Nucleus accumbens (tissue), 56 donors: Measurements from ENCODE around the gene STAT1.

Source experiments
- DNase-seq, 56 donors: peaks; one replicate each; lab custom pipeline; 2025; lab: John Stamatoyannopoulos, UW

The STAT1 gene

DNA sequence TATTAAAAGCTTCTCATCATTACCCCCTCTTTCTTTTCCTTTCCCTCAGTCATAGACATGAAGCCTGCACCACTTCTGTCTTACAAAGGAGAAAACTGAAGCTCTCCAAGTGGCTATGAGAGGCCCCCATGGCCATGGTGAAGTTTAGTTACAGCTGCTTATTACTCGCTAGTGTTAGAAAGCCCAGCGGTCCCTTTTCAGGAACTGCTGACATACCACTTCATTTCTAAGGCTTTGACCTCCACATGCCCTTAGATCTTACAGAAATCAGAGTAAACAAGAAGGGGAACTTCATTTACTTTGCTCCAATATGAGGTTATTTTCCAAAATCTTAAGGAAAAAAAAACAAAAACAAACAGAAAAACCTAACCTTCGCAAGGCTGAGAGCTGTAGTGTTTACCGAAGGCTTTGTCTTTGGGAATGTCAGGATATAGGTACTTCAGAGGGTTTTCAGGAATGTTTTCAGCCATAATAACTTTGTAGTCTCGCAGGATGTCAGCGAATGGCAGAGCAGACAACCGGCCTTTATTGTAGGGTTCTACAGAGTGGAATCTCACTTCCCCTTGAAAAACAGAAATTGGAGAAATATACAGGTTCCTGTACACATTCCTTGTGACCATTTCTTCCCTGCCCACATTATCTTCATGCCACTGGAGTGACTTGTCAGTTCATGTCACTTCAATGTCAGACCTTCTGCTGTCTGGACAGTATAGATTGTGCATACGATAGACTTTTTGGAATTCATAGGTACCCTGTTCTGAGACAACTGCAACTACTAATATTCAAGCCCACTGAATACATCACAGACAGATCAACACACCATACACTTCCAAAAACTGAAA, 18.8 kb upstream of the STAT1 start:
- DNase-seq: no peak

DNA sequence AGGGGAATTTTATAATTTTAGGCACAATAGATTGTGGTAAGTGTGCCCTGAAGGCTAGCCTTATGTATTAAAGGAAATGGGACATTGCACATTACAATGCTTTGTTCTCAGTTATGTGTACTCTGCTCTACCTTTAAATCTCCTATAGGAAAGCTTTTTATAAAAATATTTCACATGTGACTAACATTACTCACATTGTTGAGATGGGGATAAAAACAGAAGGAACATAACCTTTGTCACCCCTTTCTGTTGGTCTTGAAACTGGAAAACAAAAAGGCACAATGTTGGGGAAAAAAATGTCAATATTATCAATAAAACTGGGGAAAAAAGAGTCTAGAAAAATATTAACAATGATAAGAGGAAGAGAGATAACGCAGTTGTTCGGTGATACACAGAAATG, 17.3 kb upstream of the STAT1 start:
- no peak for DNase-seq

DNA sequence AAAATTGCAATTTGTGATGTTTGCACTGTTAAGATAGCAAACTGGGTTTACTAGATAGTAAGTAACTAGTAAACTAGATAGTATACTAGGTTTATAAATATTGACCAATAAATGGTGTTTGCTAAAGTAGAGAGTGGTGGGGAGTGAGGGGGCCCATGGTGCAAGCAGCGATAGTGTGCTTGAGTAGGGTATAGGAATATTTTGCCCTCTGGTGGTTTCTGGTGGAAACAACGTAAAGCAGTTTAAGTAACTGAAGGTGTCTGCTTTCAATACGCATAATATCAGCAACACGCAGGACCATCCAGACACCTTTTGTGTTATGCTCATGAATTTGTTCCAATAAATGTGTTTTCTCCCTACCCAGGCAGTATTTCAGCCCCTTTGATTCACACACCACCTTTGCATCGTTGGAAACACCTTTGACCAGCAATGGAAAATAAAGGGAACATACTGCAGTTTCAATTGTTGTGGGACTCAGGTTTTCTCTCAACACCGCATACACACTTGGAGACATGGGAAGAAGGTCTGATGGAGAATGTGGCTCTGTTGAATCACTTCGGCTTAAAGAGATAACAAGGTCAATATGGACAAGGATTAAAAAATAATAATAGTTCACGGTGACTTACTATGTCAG, 16.7 kb upstream of the STAT1 start:
- no peak for DNase-seq

DNA sequence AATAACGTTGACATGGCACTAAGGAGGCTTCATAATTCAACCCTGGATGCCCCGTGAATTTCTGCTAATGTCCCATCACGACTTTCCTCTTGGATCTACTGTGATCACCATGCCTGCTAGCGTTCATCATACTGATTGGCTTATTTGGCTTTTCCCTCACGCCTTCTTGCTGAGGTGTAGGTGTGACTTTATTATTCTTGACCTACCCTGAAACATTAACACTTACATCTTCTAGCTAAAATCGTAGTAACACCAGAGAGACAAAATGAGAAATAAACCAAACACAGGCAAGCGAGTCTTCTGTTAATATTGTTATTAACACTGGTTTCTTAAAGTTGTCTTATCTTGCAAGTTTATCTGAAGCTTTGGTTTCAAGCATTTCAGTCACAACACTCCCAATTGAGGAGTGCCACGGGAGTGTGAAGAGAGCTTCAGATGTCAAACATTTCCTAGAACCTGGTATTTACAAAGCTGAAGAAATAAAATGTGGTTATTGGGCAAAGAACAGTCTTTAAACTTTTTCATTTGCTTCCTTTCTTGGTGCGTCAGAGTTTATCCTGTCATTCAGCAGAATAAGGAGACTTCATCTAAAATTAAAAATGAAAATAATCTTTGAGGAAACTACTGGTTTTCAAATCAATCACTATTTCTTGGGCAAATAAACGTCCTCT, 15.4 kb upstream of the STAT1 start:
- no peak for DNase-seq

DNA sequence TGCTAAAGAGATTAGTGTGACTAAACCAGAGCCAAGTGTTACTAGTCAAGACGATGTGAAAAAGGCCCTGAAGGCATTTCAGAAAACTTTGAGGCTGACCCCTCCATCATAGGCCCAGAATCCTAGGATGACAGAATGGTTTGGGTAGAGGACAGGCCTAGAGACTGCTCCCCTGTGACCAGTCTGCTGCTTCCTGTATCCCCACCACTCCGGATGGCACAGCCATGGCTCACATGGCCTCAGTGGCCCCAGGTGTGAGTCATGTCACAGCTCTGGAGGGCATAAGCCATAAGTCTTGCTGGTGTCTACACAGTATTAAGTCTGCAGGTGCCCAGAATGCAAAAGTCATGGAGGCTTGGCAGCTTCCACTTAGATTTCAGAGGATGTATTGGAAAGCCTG, 12.4 kb upstream of the STAT1 start:
- no peak for DNase-seq

DNA sequence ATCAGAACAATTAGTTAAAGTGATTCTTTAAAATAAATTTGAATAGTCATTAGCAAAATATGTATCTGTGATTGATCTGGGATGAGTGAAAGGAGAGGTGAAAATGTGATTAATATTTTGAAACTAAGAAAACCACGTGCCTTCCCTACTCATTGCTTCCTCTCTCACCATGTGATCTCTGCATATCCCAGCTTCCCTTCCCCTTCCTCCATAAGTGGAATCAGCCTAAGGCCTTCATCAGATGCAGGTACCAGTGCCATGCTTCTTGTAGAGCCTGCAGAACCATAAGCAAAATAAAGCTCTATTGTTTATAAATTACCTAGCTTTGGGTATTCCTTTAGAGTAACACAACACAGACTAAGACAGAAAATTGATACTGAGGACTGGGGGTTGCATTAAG, 11.2 kb upstream of the STAT1 start:
- no peak for DNase-seq

DNA sequence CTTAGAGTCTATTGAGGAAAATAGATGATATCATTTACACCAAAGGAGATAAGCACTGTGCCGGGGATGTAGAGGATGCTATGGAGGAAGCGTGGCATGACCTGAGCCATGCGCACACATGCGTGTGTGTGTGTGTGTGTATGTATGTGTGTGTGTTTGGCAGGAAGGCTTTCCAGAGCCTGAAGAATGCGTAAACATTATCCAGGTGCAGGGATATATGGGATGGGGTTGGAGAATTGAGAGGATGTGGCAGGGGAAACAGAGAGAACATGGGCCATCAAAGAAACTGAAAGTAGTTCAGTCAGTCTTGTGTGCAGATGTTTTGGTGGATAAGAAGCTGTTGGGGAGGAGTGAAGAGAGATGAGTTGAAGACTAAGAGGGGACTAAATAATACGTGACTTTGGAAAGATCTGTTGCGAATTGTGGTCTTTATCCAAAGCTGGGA, 9.3 kb upstream of the STAT1 start:
- DNase-seq: no peak

DNA sequence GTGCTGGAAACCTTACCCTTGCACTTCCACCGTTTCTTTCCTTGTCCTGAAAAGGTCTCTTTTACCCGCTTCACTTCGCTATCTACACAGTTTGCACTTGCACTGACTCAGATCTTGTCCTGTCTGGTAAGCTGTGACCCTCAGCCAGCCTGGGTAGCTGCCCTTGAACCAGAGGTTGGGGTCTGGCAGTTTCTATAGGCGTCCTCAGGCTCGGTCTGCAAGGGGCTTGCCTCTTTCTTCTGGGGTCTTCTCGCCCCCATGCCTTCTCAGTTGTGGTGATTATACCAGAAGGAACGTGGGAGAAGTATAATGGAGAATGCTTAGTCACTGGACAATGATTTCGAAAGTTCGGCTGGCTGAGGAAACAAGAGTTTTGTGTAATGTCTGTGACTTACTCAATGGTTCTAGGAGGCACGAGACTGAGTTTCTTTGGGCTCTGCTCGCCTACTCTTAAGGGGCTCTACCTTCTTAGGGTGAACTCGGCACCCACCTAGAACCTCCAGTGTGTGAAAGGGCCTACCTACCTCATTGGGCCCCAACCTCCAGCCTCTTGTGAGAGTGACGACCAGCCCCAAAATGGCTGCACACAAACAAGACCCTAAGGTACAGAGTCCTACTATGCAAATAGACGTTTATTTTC, 6.9 kb upstream of the STAT1 start:
- peak in 10 of 56 donors; percentile 15 to 71 (median 48) for DNase-seq

DNA sequence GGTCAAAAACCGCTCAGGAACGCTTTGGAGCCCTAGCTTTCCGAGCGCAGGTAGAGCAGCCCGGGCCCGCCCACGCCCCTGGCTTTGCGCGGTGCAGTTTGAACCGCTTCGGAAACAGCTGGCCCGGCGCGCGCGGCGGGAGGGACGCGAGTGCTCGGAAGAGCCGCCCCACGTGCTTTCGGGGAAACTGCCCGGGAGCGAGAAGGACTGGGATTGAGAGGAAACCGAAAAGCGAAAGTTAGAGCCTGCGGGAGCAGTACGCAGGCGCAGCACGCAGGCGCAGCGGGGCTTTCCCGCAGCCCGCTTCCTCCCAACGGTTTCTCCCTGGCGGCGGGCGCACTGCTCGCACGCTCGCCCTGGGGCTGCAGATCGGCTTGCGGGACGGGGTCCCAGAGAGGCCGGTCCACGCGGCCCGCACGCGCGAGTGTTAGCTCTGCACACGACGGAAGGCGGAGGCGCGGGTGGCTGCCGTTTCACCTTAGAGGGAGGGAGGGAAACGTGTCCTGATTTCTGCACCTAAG, 6.3 kb upstream of the STAT1 start:
- DNase-seq: peak; percentile 40 to 98 (median 90)

DNA sequence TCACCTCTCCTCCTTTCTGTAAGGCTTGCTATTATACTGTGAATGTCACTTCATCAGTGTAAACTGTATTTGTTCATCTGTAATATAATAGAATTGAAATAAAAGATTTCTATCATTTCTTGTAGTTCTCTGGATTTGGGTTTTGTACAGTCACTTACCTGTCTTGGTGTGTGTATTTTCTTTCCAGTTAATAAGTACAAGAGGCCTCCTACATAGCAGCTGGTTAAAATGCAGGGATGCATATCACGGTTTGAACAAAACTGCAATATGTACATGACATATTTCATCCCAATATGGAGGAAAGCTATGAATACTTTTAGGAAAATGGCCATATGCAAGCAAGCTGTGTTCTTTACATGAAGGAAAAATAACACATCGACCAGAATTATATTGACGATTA, 5.4 kb upstream of the STAT1 start:
- no peak for DNase-seq

DNA sequence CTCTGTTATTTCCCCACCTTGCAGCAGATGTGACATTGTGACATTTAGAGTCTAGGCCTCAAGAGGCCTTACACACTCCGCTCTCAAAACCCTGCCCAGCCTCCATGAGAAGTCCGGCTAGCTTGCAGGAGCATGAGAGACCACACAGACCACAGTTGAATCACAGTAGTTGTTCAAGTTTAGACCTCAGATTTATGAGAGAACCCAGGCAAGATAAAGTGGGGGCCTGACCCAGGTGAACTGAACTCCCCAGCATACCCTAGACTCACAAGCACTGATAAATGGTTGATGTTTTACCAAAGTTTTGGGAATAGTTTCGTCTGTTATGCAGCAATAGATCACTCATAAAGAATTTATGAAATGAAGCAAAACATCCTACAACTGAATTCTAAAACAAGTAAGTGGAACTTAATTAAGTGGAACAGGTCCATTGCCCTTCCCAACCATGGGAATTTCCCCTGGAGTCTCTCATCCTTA, 4.7 kb upstream of the STAT1 start:
- no peak for DNase-seq

DNA sequence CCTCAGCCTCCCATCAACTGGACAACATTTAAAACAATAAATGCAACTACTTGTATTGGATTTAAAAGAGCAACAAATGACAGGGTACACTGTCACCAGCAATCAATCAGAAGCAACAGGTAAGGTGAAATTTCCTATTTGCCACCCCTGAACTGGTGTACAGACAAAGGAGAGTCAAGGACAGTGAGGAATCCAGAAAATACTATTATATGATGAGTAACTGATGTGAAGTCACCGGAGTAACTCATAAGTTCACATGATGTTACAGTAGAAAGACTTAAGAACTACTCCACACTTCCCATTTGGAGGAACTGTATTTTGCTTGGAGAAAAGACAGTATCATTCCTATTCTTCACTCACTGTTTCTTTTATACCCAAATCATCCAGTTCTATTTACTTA, 4.1 kb upstream of the STAT1 start:
- DNase-seq: no peak

DNA sequence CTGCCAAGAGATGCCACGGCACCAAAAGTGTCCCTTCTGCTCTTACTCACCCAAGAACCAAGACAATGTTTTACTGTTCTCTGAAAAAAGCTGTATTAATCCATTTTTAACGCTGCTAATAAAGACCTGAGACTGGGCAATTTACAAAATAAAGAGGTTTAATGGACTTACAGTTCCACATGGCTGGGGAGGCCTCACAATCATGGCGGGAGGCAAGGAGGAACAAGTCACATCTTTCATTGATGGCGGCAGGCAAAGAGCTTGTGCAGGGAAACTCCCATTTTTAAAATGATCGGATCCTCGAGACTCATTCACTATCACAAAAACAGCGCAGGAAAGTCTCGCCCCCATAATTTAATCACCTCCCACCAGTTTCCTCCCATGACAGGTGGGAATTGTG, 1.9 kb upstream of the STAT1 start:
- no peak for DNase-seq

DNA sequence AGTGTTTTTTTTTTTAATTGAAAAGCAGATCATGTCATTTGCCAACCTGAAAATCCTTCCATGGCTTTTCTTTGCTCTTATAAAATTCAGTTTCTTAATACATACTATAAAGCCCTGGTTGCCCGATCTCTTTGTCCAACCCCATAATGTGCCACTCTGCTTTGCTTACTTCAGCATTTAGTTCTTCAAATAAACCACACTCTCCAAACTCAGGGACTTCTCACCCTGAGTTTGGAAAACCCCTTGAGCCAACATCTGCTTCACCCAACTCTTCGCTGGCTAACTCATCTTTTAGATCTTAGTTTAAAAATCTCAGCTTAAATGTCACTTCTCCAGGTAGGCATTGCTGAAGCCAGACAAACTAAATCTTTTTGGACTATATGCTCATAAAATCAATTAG, 1.3 kb upstream of the STAT1 start:
- no peak for DNase-seq

DNA sequence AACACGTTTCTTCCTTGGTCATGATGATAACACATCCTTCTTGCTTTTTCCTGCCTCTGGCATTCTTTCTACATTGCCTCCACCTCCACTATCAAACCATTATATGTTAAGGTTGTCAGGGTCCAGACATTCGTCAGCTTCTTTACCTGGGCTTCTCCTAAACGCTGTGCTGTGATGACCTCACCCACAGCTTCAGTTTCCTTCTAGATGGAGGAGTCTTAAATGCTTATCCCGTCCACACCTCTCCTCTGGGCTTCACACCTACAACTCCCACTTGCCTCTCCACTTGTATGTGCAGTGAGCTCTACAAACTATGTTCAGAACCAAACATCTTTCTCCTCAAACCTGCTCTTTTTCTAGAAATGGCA, 666 bp upstream of the STAT1 start:
- no peak for DNase-seq

DNA sequence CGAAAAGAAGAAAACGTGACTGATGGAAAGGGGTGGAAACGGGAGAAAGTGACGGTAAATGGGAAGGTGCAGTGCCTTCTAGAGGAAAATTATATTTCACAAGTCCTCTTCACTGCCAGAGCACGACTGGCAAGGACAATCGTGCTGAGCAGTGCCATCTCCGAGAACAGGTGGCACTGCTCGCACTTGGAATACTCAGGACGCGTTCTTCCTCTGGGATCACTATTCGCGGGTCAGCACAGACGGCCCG, 364 bp downstream of the STAT1 start:
- peak in 1 of 56 donors; percentile 67 for DNase-seq

DNA sequence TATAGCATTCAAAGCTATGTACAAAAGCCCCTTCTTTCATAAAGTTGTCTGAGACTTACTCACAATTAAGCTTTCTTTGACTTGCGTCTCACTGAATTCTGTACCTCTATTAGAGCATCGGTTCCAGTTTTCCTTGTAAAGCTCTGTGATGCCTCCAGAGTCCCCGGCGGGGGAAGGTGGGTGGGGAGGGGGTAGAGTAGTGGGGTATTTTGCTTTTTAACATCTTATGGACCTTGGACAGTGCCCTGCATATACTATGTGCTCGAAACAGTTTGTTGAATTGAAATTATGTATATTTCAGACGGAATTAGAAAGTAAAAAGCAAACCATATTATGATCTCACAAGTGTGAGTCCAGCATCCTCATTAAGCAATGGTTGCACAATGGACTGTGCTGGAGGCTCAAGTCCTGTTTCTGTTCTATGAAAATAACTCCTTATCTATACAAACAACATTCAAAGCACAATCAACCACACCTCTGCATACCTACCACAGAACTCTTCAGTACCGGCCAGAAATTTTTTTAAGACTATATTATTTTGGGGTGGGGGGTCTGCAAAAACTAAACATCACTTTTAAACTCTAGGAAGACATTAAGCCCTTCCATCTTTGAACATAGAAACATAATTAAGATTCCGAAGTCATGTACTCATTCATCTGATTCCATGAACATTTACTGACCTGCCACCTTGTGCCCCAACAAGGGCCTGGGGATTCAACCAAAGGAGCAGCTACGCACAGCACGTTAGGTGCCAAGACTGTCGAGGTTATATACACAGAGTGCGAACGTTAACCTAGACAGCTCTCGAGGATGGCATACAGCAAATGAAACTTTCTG, 908 bp downstream of the STAT1 start:
- DNase-seq: peak in 1 of 56 donors; percentile 38

DNA sequence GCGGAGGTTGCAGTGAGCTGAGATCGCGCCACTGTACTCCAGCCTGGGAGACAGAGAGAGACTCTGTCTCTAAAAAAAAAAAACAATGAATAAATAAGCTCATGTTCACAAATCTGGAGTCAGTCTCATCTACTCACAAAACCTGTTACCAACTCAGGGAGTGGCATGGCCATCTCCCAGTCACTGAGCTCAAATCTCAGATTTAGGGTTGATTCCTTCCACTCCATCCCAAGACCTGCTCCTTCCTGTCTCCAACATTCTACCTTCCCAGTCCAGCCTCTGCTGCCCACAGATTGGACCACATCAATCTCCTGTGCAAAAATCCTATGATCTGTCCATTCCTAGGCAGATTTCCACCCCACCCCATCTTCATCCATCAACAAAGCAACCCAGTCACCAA, 1.6 kb downstream of the STAT1 start:
- DNase-seq: no peak

DNA sequence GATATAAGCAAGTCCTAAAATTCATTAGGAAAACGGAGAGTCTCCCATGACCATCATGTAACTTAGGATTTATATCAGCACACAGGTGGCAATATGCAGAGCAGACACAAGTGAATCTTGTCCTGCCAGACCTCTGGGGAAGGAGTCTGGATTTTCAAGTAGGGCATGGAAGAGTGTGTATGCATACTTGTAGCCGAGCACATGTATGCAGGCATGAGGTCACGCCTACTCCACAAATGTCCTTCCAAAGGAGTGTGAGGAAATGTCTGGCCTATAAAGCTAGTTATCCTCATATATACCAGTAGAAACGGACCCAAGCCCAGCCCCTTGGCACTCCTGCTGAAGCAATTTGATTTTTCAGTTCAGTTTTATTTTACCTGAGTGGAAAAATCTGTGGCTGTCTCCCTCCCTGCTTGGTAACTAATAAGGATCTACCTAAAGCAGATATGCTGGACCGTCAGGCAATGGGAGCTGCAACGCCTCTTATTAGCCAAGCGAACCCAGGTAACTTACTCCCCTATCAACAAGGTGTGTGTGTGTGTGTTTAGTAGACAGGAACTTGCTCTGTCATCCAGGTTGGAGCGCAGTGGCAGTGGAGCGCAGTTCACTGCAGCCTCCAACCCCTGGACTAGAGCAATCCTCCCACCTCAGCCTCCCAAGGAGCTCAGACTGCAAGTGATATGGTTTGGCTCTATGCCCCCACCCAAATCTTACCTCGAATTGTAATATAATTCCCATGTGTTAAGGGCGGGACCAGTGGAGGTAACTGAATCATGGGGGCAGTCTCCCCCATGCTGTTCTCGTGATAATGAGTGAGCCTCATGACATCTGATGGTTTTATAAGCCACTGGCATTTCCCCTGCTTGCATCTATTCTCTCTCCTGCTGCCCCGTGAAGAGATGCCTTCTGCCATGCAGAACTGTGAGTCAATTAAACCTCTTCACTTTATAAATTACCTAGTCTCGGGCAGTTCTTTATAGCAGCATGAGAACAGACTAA, 2.8 kb downstream of the STAT1 start:
- no peak for DNase-seq
